ENCODE results near the gene CLEC2B.

The CLEC2B gene

GRCh38 chr12:9867531-9867930, 1.6 kb downstream of the CLEC2B start:
- Histone ChIP-seq H3K9me3 (ENCODE audit: control insufficient read depth, low read length) (no peaks in the 10 kb centered on the region), H3K9ac (ENCODE audit: low read length) (no peak overlapping the region), H3K27me3 (ENCODE audit: control insufficient read depth, insufficient read depth, low read length) (no peaks in the 10 kb centered on the region), H3K4me1 (ENCODE audit: control insufficient read depth, insufficient read depth, low read length) (no peaks in the 10 kb centered on the region), H3K4me3 (ENCODE audit: low read length) (no peak overlapping the region), H3K36me3 (ENCODE audit: control insufficient read depth, insufficient read depth, low read length) (no peaks in the 10 kb centered on the region)

DNA sequence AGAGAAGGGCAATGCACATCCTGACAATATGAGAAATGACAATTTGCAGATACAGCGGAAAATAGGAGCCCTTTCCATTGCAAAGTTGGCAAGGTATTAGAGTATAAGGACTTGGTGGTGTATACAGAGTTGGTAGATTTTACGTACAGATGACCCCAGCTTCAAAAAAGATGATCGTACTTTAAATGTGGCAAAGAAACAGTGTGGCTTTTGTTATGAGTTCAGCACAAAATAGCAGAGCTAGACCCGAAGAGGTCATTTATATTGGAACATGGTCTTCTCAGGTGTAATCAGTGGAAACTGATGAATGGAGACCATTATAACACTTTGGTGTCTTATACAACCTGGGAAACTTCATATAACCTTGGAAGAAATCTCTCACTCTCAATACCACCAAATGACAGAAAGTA, 2.3 kb downstream of the CLEC2B start:
- no peaks in the 10 kb centered on the region for H3K9me3 ChIP-seq (ENCODE audit: control insufficient read depth, low read length)
- no peaks in the 10 kb centered on the region for H3K36me3 ChIP-seq (ENCODE audit: control insufficient read depth, insufficient read depth, low read length)
- no peaks in the 10 kb centered on the region for H3K4me1 ChIP-seq (ENCODE audit: control insufficient read depth, insufficient read depth, low read length)
- no peaks in the 10 kb centered on the region for H3K27me3 ChIP-seq (ENCODE audit: control insufficient read depth, insufficient read depth, low read length)
- no peak overlapping the region for H3K4me3 ChIP-seq (ENCODE audit: low read length)
- H3K9ac ChIP-seq (ENCODE audit: low read length): peak overlapping the region; percentile 28

DNA sequence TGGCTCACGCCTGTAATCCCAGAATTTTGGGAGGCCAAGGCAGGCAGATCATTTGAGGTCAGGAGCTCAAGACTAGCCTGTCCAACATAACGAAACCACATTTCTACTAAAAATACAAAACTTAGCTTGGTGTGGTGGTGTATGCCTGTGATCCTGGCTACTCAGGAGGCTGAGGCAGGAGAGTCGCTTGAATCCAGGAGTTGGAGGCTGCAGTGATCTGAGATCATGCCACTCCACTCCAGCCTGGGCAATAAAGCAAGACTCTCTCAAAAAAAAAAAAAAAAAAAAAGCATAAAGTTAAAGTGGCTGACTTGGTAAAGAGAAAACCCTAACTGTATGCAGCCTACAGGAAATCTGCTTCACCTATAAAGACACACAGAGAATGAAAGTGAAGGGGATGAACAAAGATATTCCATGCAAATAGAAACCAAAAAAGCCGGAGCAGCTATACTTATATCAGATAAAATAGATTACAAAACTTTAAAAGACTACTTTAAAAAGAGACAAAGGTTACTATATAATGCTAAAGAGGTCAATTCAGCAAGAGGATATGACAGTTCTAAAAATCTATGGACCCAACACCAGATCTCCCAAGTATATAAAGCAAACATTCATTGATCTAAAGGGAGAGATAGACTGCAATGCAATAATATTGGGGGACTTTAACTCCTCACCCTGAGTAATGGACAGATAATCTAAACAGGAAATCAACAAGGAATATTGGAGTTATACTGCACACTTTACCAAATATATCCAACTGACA, 4.1 kb downstream of the CLEC2B start:
- Histone ChIP-seq H3K4me3 (ENCODE audit: low read length) (no peak overlapping the region), H3K4me1 (ENCODE audit: control insufficient read depth, insufficient read depth, low read length) (no peaks in the 10 kb centered on the region), H3K9me3 (ENCODE audit: control insufficient read depth, low read length) (no peaks in the 10 kb centered on the region), H3K36me3 (ENCODE audit: control insufficient read depth, insufficient read depth, low read length) (no peaks in the 10 kb centered on the region), H3K9ac (ENCODE audit: low read length) (no peak overlapping the region), H3K27me3 (ENCODE audit: control insufficient read depth, insufficient read depth, low read length) (no peaks in the 10 kb centered on the region)

DNA sequence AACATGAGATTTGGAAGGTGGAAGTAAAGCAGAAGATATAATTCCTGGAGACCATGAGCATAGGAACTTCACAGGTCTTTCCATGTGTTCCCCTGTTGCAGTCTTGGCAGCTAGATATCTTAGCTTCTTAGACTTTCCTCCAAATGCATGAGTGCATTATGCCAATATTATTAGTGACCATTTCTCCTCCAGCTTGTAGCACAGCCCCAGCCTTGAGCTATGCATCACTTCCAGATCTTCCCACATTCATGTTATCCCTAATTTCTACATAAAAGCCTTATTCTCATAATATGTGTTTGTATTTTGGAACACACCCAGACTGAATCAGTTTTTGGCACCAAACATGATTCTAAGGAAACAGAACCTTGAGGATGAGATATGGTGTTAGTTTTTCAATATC, 11.0 kb downstream of the CLEC2B start:
- no peaks in the 10 kb centered on the region for H3K27me3 ChIP-seq (ENCODE audit: control insufficient read depth, insufficient read depth, low read length)
- H3K9ac ChIP-seq (ENCODE audit: low read length): no peak overlapping the region
- H3K36me3 ChIP-seq (ENCODE audit: control insufficient read depth, insufficient read depth, low read length): no peaks in the 10 kb centered on the region
- no peaks in the 10 kb centered on the region for H3K4me1 ChIP-seq (ENCODE audit: control insufficient read depth, insufficient read depth, low read length)
- H3K9me3 ChIP-seq (ENCODE audit: control insufficient read depth, low read length): no peaks in the 10 kb centered on the region
- H3K4me3 ChIP-seq (ENCODE audit: low read length): no peak overlapping the region

GRCh38 chr12:9856894-9857293, 12.3 kb downstream of the CLEC2B start:
- Histone ChIP-seq H3K4me1 (ENCODE audit: control insufficient read depth, insufficient read depth, low read length) (no peaks in the 10 kb centered on the region), H3K27me3 (ENCODE audit: control insufficient read depth, insufficient read depth, low read length) (no peaks in the 10 kb centered on the region), H3K36me3 (ENCODE audit: control insufficient read depth, insufficient read depth, low read length) (no peaks in the 10 kb centered on the region), H3K9me3 (ENCODE audit: control insufficient read depth, low read length) (no peaks in the 10 kb centered on the region), H3K9ac (ENCODE audit: low read length) (no peak overlapping the region), H3K4me3 (ENCODE audit: low read length) (no peak overlapping the region)

DNA sequence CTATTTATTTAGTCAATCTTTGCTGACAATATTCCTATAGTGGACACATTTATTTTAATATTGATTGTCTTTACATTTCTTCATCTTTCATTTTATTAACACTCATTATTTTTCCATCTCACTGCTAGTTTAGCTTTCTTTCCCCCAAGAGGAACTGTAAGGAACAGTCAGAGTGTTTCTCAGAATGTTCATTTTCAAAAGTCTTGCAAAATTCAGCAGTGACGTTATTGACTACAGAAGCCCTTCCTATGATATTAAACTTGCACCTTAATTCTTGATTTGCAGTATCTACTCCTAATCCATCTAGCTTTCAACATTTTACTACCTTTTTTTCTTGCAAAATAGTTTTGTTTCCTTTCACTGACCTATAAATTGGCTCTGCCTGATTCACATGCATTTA, 13.0 kb downstream of the CLEC2B start:
- H3K9me3 ChIP-seq (ENCODE audit: control insufficient read depth, low read length): no peaks in the 10 kb centered on the region
- no peaks in the 10 kb centered on the region for H3K4me1 ChIP-seq (ENCODE audit: control insufficient read depth, insufficient read depth, low read length)
- no peaks in the 10 kb centered on the region for H3K36me3 ChIP-seq (ENCODE audit: control insufficient read depth, insufficient read depth, low read length)
- no peak overlapping the region for H3K4me3 ChIP-seq (ENCODE audit: low read length)
- no peak overlapping the region for H3K9ac ChIP-seq (ENCODE audit: low read length)
- H3K27me3 ChIP-seq (ENCODE audit: control insufficient read depth, insufficient read depth, low read length): no peaks in the 10 kb centered on the region

- Histone ChIP-seq H3K4me1 (ENCODE audit: control insufficient read depth, insufficient read depth, low read length) (no peaks in the 10 kb centered on the region), H3K9me3 (ENCODE audit: control insufficient read depth, low read length) (no peaks in the 10 kb centered on the region), H3K4me3 (ENCODE audit: low read length) (no peak overlapping the region), H3K27me3 (ENCODE audit: control insufficient read depth, insufficient read depth, low read length) (no peaks in the 10 kb centered on the region), H3K9ac (ENCODE audit: low read length) (no peak overlapping the region), H3K36me3 (ENCODE audit: control insufficient read depth, insufficient read depth, low read length) (no peaks in the 10 kb centered on the region)
These were observed 17.2 kb downstream of the CLEC2B start for GRCh38 chr12:9851927-9852326.

- H3K9ac ChIP-seq (ENCODE audit: low read length): no peak overlapping the region
- no peaks in the 10 kb centered on the region for H3K4me1 ChIP-seq (ENCODE audit: control insufficient read depth, insufficient read depth, low read length)
- H3K9me3 ChIP-seq (ENCODE audit: control insufficient read depth, low read length): no peaks in the 10 kb centered on the region
- H3K4me3 ChIP-seq (ENCODE audit: low read length): no peak overlapping the region
- H3K36me3 ChIP-seq (ENCODE audit: control insufficient read depth, insufficient read depth, low read length): no peaks in the 10 kb centered on the region
- no peaks in the 10 kb centered on the region for H3K27me3 ChIP-seq (ENCODE audit: control insufficient read depth, insufficient read depth, low read length)
These were observed 18.1 kb downstream of the CLEC2B start for GRCh38 chr12:9851050-9851449.

GRCh38 chr12:9848899-9849298, 20.3 kb downstream of the CLEC2B start:
- Histone ChIP-seq H3K4me3 (ENCODE audit: low read length) (no peak overlapping the region), H3K9me3 (ENCODE audit: control insufficient read depth, low read length) (no peaks in the 10 kb centered on the region), H3K27me3 (ENCODE audit: control insufficient read depth, insufficient read depth, low read length) (no peaks in the 10 kb centered on the region), H3K4me1 (ENCODE audit: control insufficient read depth, insufficient read depth, low read length) (no peaks in the 10 kb centered on the region), H3K9ac (ENCODE audit: low read length) (no peak overlapping the region), H3K36me3 (ENCODE audit: control insufficient read depth, insufficient read depth, low read length) (no peaks in the 10 kb centered on the region)

DNA sequence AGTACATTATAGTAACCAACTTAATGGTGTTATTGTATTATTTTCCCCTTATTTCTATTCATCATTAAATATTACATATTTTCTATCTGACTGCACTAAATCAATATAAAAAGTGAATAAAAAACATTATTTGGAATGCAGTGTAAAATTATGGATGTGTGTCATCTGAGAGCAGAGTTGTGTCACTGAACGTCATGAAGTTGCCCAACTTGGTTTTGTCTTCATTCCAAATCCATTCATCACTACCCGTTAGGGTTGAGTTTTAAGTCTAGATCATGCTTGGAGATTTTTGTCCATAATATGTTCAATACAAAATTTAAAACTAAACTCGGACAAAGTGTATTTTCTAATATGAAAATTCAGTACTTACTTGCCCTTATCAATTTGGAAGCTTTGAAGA, 25.7 kb downstream of the CLEC2B start:
- Histone ChIP-seq H3K4me3 (ENCODE audit: low read length) (no peak overlapping the region), H3K36me3 (ENCODE audit: control insufficient read depth, insufficient read depth, low read length) (no peaks in the 10 kb centered on the region), H3K27me3 (ENCODE audit: control insufficient read depth, insufficient read depth, low read length) (no peaks in the 10 kb centered on the region), H3K4me1 (ENCODE audit: control insufficient read depth, insufficient read depth, low read length) (no peaks in the 10 kb centered on the region), H3K9me3 (ENCODE audit: control insufficient read depth, low read length) (no peaks in the 10 kb centered on the region), H3K9ac (ENCODE audit: low read length) (no peak overlapping the region)

DNA sequence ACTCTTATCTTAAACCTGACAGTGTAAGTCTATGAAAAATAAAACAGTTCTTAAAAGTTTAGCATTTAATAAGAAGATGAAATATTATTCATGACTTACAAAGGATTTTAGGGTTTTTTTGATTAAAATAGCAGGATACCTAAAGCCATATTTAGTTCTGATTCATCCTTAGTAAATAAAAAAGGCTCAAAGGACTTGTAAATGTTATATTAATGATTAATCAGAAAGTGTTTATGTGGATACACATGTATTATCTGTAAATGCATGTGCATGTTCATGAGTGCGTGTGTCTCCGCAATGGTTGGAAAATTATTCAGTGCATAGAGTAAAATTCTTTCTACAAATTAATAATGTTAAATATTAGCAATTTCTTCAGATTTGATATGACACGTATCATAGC, 37.4 kb downstream of the CLEC2B start:
- Histone ChIP-seq H3K9ac (ENCODE audit: low read length) (no peak overlapping the region), H3K27me3 (ENCODE audit: control insufficient read depth, insufficient read depth, low read length) (no peaks in the 10 kb centered on the region), H3K9me3 (ENCODE audit: control insufficient read depth, low read length) (no peaks in the 10 kb centered on the region), H3K4me1 (ENCODE audit: control insufficient read depth, insufficient read depth, low read length) (no peaks in the 10 kb centered on the region), H3K4me3 (ENCODE audit: low read length) (no peak overlapping the region), H3K36me3 (ENCODE audit: control insufficient read depth, insufficient read depth, low read length) (no peaks in the 10 kb centered on the region)

DNA sequence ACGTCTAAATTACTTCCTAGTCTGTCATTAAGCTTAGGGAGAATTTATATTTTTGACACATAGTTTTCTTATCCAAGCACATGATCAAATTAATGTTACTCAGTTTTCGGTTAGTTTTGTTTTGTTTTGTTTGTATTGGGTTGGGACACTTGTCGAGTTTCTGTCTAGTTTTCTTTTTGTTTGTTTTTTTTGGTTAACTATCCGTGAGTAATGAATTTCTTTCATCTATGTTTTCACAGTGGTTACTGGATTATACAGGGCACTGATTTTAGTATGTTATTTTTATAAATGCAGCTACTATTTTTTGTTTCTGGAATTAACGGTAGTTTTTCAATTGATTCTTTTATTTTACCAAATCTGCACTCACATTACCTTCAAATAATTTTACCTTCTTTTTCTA, 39.2 kb downstream of the CLEC2B start:
- Histone ChIP-seq H3K4me3 (ENCODE audit: low read length) (no peak overlapping the region), H3K9me3 (ENCODE audit: control insufficient read depth, low read length) (no peaks in the 10 kb centered on the region), H3K4me1 (ENCODE audit: control insufficient read depth, insufficient read depth, low read length) (no peaks in the 10 kb centered on the region), H3K9ac (ENCODE audit: low read length) (no peak overlapping the region), H3K27me3 (ENCODE audit: control insufficient read depth, insufficient read depth, low read length) (no peaks in the 10 kb centered on the region), H3K36me3 (ENCODE audit: control insufficient read depth, insufficient read depth, low read length) (no peaks in the 10 kb centered on the region)

GRCh38 chr12:9829483-9829882, 39.7 kb downstream of the CLEC2B start:
- Histone ChIP-seq H3K4me1 (ENCODE audit: control insufficient read depth, insufficient read depth, low read length) (no peaks in the 10 kb centered on the region), H3K9ac (ENCODE audit: low read length) (no peak overlapping the region), H3K4me3 (ENCODE audit: low read length) (no peak overlapping the region), H3K9me3 (ENCODE audit: control insufficient read depth, low read length) (no peaks in the 10 kb centered on the region), H3K36me3 (ENCODE audit: control insufficient read depth, insufficient read depth, low read length) (no peaks in the 10 kb centered on the region), H3K27me3 (ENCODE audit: control insufficient read depth, insufficient read depth, low read length) (no peaks in the 10 kb centered on the region)

Data from mucosa of stomach (tissue), 1 donor.